ENCODE measurements around the gene KIAA0319L.
"Not testable (repeated sequence)": the region's sequence is repeated elsewhere in the genome, so short reads cannot be mapped to it uniquely, and the experiment has no call there.

Gene KIAA0319L

GRCh38 chr1:35557118-35557610, at the start of gene KIAA0319L:
Gene KIAA0319L (minus strand): TSS chr1:35557403. CDS start chr1:35554491, 2,912 bp downstream.
- DNase-seq, result peak in 1 of 2 experiments; percentile 82

DNA sequence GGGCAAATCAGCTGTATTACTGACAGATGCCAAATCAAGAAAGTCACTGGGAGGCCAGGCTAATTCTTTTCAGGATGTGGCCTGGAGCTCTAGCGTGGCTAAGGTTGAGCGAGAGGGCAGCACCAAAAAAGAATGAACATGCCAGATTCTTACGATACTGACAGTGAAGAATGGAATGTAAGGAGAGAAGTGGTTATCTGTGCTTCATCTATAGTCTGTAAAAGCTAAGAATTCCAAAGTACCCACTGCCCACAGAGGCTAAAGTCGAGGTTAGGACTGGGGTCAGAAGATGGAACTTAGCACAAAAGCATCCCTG, 48.6 kb upstream of the KIAA0319L start:
- no peak for DNase-seq

DNA sequence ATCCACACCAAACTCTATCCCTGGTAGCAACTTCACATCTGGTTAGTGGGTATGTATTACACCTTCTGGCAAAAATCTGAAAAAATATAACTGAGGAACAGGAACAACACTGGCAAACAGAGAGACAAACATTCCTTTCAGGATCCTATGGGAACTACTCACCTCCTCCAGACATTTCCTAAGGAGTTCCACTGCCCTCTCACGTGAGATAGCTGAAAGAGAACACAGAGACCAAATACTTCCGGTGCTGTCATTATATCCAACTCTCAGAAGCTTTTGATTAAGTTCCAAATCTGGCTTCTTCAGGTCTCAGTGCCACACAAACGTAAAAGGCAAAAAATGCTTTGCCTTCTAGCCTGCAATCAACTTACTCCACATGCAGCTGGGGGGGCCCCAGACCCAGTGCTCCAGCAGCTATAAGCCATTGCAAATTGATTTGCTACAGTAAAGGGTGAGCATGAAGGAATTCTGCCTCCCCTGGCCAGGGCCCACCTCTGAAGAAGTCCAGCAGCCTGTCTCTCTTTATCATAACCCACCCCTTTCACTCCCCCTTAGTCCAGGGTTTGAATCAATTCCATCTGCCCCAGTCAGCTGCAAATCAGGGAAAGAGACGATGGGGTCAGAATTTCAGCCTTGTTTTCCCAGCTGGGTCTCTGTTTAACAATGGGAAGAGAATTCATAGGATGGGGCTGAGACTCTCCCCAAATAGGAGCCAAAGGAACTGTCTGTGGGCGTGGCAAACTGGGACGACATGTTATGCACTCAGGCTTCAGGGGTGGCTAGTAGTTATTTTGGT, 48.1 kb upstream of the KIAA0319L start:
- DNase-seq, result no peak

DNA sequence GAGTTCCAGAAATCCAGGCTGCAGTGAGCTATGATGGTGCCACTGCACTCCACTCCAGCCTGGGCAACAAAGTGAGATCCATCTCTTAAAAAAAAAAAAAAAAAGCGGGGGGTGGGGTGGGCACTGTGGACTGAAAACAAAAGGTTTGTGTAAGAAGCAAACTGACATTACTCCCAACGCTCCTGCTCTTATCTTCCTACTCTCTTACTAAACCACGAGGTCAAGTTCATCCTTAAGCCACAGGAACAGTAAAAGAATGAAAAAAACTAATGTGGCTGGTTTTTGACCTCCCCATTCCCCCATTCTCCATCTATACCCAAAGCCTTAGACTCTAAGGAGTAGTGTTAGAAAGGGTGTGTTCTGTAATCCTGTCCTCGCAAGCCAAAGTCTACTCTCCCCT, 46.7 kb upstream of the KIAA0319L start:
- DNase-seq, result no peak

GRCh38 chr1:35603468-35603867, 46.3 kb upstream of the KIAA0319L start:
- no peak for DNase-seq

DNA sequence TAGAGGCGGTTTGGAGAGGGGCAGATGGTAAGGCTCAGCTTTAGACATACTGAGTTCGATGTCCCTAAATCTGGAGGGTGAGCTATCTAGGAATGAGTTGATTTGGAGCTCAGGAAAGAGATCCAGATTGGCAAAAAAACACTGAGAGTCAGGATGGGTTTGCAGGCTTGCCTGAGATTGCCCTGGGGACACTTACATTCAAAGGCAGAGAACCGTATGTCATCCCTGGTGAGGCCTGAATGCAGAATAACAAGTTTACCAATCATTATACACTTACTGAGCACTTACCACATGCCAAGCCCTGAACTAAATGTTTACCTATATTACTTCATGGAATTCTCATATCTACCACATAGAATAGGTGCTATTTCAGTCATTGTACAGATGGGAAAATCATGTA, 43.4 kb upstream of the KIAA0319L start:
- DNase-seq, result no peak

GRCh38 chr1:35599411-35599810, 42.2 kb upstream of the KIAA0319L start:
- DNase-seq, result no peak

GRCh38 chr1:35598895-35599294, 41.7 kb upstream of the KIAA0319L start:
- DNase-seq, result no peak

GRCh38 chr1:35597870-35598269, 40.7 kb upstream of the KIAA0319L start:
- no peak for DNase-seq

- no peak for DNase-seq
These were observed 38.5 kb upstream of the KIAA0319L start for GRCh38 chr1:35595684-35596083.

DNA sequence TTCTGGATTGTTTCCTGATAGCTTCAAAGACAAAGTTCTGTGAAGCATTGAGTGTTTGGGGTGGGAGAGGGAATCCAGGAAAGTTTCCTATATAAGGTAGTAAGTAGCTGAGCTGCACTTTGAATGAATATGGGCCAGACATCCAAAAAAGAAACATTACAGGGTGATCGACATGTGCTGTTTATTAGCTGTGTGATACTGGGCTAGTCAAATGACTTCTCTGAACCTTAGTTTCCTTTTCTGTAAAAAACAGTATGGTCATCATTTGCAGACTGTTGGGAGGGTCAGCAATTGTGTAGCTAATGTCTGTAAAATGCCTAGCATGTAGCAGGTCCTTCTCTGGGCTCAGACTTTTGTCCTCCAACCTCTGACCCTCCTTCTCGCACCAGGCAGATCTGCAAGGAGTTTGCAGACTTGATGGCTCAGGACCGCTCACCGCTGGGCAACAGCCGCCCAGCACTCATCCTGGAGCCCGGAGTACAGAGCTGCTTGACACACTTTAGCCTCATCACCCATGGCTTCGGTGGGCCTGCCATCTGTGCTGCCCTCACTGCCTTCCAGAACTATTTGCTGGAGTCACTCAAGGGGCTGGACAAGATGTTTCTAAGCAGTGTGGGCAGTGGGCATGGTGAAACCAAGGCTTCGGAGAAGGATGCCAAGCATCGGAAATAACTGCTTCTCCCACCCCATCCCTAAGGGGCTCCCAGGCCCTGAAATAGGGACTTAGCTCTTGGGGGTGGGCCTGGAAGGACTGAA, 37.0 kb upstream of the KIAA0319L start:
- DNase-seq, result no peak

GRCh38 chr1:35592991-35593769, 36.0 kb upstream of the KIAA0319L start:
- DNase-seq, result no peak

GRCh38 chr1:35591211-35591610, 34.0 kb upstream of the KIAA0319L start:
- no peak for DNase-seq

- DNase-seq, result no peak
These were observed 33.4 kb upstream of the KIAA0319L start for GRCh38 chr1:35590476-35591040.

- no peak for DNase-seq
These were observed 32.6 kb upstream of the KIAA0319L start for GRCh38 chr1:35589516-35590427.

- no peak for DNase-seq
These were observed 31.2 kb upstream of the KIAA0319L start for GRCh38 chr1:35588197-35588910.

GRCh38 chr1:35587736-35588135, 30.5 kb upstream of the KIAA0319L start:
- no peak for DNase-seq

- DNase-seq, result no peak
These were observed 29.6 kb upstream of the KIAA0319L start for GRCh38 chr1:35586808-35587207.

GRCh38 chr1:35585805-35586204, 28.6 kb upstream of the KIAA0319L start:
- not testable (repeated sequence) for DNase-seq

- DNase-seq, result no peak
These were observed 28.1 kb upstream of the KIAA0319L start for GRCh38 chr1:35585281-35585680.

DNA sequence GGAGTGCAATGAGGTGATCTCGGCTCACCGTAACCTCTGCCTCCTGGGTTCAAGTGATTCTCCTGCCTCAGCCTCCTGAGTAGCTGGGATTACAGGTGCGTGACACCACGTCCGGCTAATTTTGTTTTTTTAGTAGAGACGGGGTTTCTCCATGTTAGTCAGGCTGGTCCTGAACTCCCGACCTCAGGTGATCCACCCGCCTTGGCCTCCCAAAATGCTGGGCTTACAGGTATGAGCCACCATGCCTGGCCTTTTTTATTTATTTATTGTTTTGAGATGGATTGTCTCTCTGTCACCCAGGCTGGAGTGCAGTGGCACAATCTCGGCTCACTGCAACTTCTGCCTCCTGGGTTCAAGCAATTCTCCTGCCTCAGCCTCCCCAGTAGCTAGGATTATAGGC, 24.4 kb upstream of the KIAA0319L start:
- DNase-seq, result not testable (repeated sequence)
